BJ (cell line): Measurements from ENCODE around the gene DIP2C. TPM values are rescaled to one million over a fixed set of nuclear protein-coding genes. Genes with fewer than 3 reads are reported as not detected.

ENCODE experiments used
- CTCF ChIA-PET: fragments of 350-600 bp; formaldehyde crosslinking; extraction: SDS; loops from one replicate; lab custom pipeline; 2021; ENCODE audit warnings: antibody characterized with exemption, inconsistent platforms; lab: Yijun Ruan, JAX
- POLR2A ChIA-PET: fragments of 300-600 bp; sonication (Branson Sonifier 250); formaldehyde crosslinking; extraction: SDS; loops from one replicate; lab custom pipeline; 2021; ENCODE audit warnings: antibody characterized with exemption; lab: Charles Lee
- DNase-seq: peaks from one replicate; pipeline ENCODE4 v3.0.0-alpha.2; 2011; ENCODE audit warnings: low read depth
- H3K27me3 ChIP-seq: 2 replicates; pipeline ENCODE4 v1.6.0; 2011; ENCODE audit warnings: low read length; ENCODE audit not compliant: control insufficient read depth, insufficient read depth
- H3K36me3 ChIP-seq: 2 replicates; pipeline ENCODE4 v1.5.1; 2011; ENCODE audit warnings: low read length; ENCODE audit not compliant: control insufficient read depth, insufficient read depth
- H3K4me3 ChIP-seq: 2 replicates; pipeline ENCODE4 v1.5.1; 2011; ENCODE audit warnings: low read depth, mild to moderate bottlenecking, control low read depth, low read length
- CTCF ChIP-seq: IDR thresholded peaks from 2 replicates; pipeline ENCODE4 v1.5.1; 2011; ENCODE audit warnings: low read depth, mild to moderate bottlenecking, control low read depth, inconsistent platforms, low read length, moderate library complexity; ENCODE audit not compliant: insufficient read depth
- polyA plus RNA-seq: library from polyadenylated mRNA; depleted of rRNA; stranded (reverse); fragments of >200 nt; gene quantifications from 2 replicates; pipeline ENCODE4 v1.2.3, GENCODE V29; 2011

Gene DIP2C
- polyA plus RNA-seq, 1 experiment, result 9.3 TPM

- Histone ChIP-seq H3K36me3 (peaks cover 6% of the 10 kb centered on the region; the same call in 1 of the 2 replicates), H3K4me3 (no peak overlapping the region), H3K27me3 (no peaks in the 10 kb centered on the region)
- ChIA-PET POLR2A (no interaction called here), CTCF (no interaction called here)
- no peak for TF ChIP-seq CTCF
- DNase-seq, result no peak
Observed at GRCh38 chr10:299512-299911, 390.0 kb downstream of the DIP2C start.

- no peak for TF ChIP-seq CTCF
- Histone ChIP-seq H3K36me3 (peaks cover 6% of the 10 kb centered on the region; the same call in 1 of the 2 replicates), H3K4me3 (no peak overlapping the region), H3K27me3 (no peaks in the 10 kb centered on the region)
- CTCF ChIA-PET, result interaction anchor here (0.9 to 1.2 kb wide), 2 partner anchors 10 to 44 kb away, joined by 3 read pairs; no protein-coding TSS in a partner anchor
- POLR2A ChIA-PET, result no interaction called here
- DNase-seq, result no peak
Observed at GRCh38 chr10:298033-298432, 391.4 kb downstream of the DIP2C start.

- ChIA-PET CTCF (interaction anchor here (0.9 to 1.2 kb wide), 2 partner anchors 11 to 43 kb away, joined by 3 read pairs; no protein-coding TSS in a partner anchor), POLR2A (no interaction called here)
- TF ChIP-seq CTCF, result no peak
- no peaks in the 10 kb centered on the region for H3K27me3 ChIP-seq
- no peak overlapping the region for H3K4me3 ChIP-seq
- no peak for DNase-seq
- peaks cover 7% of the 10 kb centered on the region; the same call in 1 of the 2 replicates for H3K36me3 ChIP-seq
Observed at GRCh38 chr10:297567-297966, 391.9 kb downstream of the DIP2C start.

- H3K27me3 ChIP-seq, result no peaks in the 10 kb centered on the region
- peaks cover 10% of the 10 kb centered on the region for H3K36me3 ChIP-seq
- H3K4me3 ChIP-seq, result no peak overlapping the region
- no peak for DNase-seq
- no peak for TF ChIP-seq CTCF
- CTCF ChIA-PET, result no interaction called here
- POLR2A ChIA-PET, result no interaction called here
Observed at GRCh38 chr10:293636-294035, 395.8 kb downstream of the DIP2C start.

- ChIA-PET POLR2A (no interaction called here), CTCF (no interaction called here)
- no peaks in the 10 kb centered on the region for H3K27me3 ChIP-seq
- H3K4me3 ChIP-seq, result no peak overlapping the region
- H3K36me3 ChIP-seq, result peaks cover 12% of the 10 kb centered on the region
- no peak for DNase-seq
- no peak for TF ChIP-seq CTCF
Observed at GRCh38 chr10:290026-290725, 399.3 kb downstream of the DIP2C start.
